Smooth muscle cell (in vitro differentiated cells): Measurements from ENCODE around the gene ELL. TPM values are rescaled to one million over a fixed set of nuclear protein-coding genes. Genes with fewer than 3 reads are reported as not detected.

Experiments
- DNase-seq: peaks from one replicate; lab custom pipeline; 2025; ENCODE audit not compliant: unreplicated experiment; lab: John Stamatoyannopoulos, UW
- H2AFZ ChIP-seq: fragments of 200-600 bp; sonication (generic); 2 replicates; pipeline ENCODE4 v1.6.0; 2016; ENCODE audit warnings: antibody characterized with exemption, low read depth, mild to moderate bottlenecking
- H3F3A ChIP-seq: fragments of 200-600 bp; sonication (generic); 2 replicates; pipeline ENCODE4 v1.6.0; 2017; ENCODE audit warnings: antibody characterized with exemption, low read depth
- H3K27ac ChIP-seq: fragments of 200-600 bp; sonication (generic); 2 replicates; pipeline ENCODE4 v1.5.1; 2016; ENCODE audit warnings: low read depth, mild to moderate bottlenecking
- H3K27me3 ChIP-seq: fragments of 200-600 bp; sonication (generic); 2 replicates; pipeline ENCODE4 v1.6.1; 2016; ENCODE audit warnings: low read depth, mild to moderate bottlenecking
- H3K36me3 ChIP-seq: fragments of 200-600 bp; sonication (generic); 2 replicates; pipeline ENCODE4 v1.5.1; 2016; ENCODE audit warnings: low read depth
- H3K4me1 ChIP-seq: fragments of 200-600 bp; sonication (generic); 2 replicates; pipeline ENCODE4 v1.5.1; 2016; ENCODE audit warnings: low read depth
- H3K4me2 ChIP-seq: fragments of 200-600 bp; sonication (generic); 2 replicates; pipeline ENCODE4 v1.6.0; 2016; ENCODE audit warnings: mild to moderate bottlenecking
- H3K4me3 ChIP-seq: fragments of 200-600 bp; sonication (generic); 2 replicates; pipeline ENCODE4 v1.5.1; 2016; ENCODE audit warnings: mild to moderate bottlenecking
- H3K79me2 ChIP-seq: fragments of 200-600 bp; sonication (generic); 2 replicates; pipeline ENCODE4 v1.6.0; 2016; ENCODE audit warnings: low read depth, mild to moderate bottlenecking
- H3K9ac ChIP-seq: fragments of 200-600 bp; sonication (generic); 2 replicates; pipeline ENCODE4 v1.6.0; 2016; ENCODE audit warnings: low read depth
- H3K9me3 ChIP-seq: fragments of 200-600 bp; sonication (generic); replicated peaks from 2 replicates; pipeline ENCODE4 v1.5.1; 2016; ENCODE audit warnings: low read depth
- H4K20me1 ChIP-seq: fragments of 200-600 bp; sonication (generic); 2 replicates; pipeline ENCODE4 v1.6.0; 2016; ENCODE audit warnings: low read depth
- WGBS: methylation state at CpG from one replicate; pipeline ENCODE4 v1.1.7; 2016; ENCODE audit warnings: low lambda C conversion rate; 5-methylcytosine and 5-hydroxymethylcytosine counted together
- polyA plus RNA-seq: library from polyadenylated mRNA; unstranded; fragments of >200 nt; fragmentation: Nextera tagmentation; extraction: Ambion mirVana; gene quantifications from 2 replicates; pipeline ENCODE4 v1.2.1, GENCODE V29; 2016
- total RNA-seq: library from RNA; depleted of rRNA; stranded (reverse); fragments of >200 nt; gene quantifications from 2 replicates; pipeline ENCODE4 v1.2.3, GENCODE V29; 2014
- TF ChIP-seq, protein P1 (sequence below): fragments of 200-600 bp; sonication (generic); IDR thresholded peaks from 2 replicates; pipeline ENCODE4 v1.5.1; 2017; ENCODE audit warnings: borderline replicate concordance, mild to moderate bottlenecking, antibody characterized with exemption; ENCODE audit not compliant: insufficient read depth, poor library complexity, severe bottlenecking

Gene ELL
- total and polyA plus RNA-seq, 2 experiments from 2014 or later, result 12.8 to 15.2 TPM

DNA sequence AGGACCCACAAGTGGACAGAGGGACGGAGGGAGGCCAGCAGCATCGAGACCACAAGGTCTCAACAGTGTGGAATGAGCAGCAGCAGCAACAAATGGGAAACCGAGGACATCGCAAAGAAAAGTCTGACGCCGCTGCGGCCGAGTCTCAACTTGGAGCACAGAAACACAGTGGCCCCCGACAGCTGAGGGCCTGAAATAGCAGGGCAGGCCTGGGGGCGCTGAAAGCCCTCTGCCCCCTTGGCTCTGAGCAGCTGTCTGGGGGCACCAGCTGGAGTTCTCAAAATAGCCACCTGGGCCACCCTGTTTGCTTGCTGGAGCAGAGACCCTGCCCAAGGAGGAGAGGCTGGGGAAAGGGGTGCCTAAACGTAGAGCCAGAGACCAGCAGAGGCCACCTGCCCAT, 78.0 kb downstream of the ELL start:
- H3K9ac ChIP-seq, result no peak overlapping the region
- TF ChIP-seq, protein P1, sequence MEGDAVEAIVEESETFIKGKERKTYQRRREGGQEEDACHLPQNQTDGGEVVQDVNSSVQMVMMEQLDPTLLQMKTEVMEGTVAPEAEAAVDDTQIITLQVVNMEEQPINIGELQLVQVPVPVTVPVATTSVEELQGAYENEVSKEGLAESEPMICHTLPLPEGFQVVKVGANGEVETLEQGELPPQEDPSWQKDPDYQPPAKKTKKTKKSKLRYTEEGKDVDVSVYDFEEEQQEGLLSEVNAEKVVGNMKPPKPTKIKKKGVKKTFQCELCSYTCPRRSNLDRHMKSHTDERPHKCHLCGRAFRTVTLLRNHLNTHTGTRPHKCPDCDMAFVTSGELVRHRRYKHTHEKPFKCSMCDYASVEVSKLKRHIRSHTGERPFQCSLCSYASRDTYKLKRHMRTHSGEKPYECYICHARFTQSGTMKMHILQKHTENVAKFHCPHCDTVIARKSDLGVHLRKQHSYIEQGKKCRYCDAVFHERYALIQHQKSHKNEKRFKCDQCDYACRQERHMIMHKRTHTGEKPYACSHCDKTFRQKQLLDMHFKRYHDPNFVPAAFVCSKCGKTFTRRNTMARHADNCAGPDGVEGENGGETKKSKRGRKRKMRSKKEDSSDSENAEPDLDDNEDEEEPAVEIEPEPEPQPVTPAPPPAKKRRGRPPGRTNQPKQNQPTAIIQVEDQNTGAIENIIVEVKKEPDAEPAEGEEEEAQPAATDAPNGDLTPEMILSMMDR, result no peak
- 98% methylated on average over 11 of the region's 11 CpGs for WGBS
- H3K79me2 ChIP-seq, result peaks cover 2% of the 10 kb centered on the region
- H3F3A ChIP-seq, result peaks cover 13% of the 10 kb centered on the region
- no peak overlapping the region for H3K4me2 ChIP-seq
- no peaks in the 10 kb centered on the region for H3K9me3 ChIP-seq
- no peak overlapping the region for H2AFZ ChIP-seq
- no peaks in the 10 kb centered on the region for H3K36me3 ChIP-seq
- DNase-seq, result no peak
- peaks cover 22% of the 10 kb centered on the region for H4K20me1 ChIP-seq
- peaks cover 12% of the 10 kb centered on the region for H3K4me1 ChIP-seq
- H3K4me3 ChIP-seq, result no peak overlapping the region
- no peaks in the 10 kb centered on the region for H3K27me3 ChIP-seq
- no peak overlapping the region for H3K27ac ChIP-seq

DNA sequence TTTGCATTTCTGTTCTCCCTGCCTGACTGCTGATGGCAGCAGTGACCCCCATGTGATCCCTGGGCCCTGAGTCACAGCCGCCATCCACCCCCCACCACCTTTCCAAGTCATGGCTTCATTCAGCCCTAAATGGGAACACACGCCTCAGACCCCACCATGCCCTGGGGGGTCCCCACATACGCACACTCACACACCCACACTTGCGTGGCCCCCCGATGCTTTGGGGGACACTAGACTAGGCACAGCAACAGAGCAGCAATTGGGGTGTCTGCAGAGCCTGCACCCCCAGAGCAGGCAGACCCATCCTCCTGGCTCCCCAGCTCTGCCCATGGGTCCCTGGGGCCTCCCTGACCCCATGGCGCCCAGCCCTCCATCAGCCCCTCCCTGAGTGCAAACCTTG, 78.5 kb downstream of the ELL start:
- Histone ChIP-seq H3K9ac (no peak overlapping the region), H3K36me3 (no peaks in the 10 kb centered on the region), H3K27me3 (no peaks in the 10 kb centered on the region), H3K4me3 (no peak overlapping the region), H3K27ac (no peak overlapping the region), H3K4me1 (peaks cover 17% of the 10 kb centered on the region), H3F3A (peaks cover 14% of the 10 kb centered on the region), H4K20me1 (peaks cover 20% of the 10 kb centered on the region), H3K4me2 (no peak overlapping the region), H3K79me2 (peaks cover 2% of the 10 kb centered on the region), H3K9me3 (no peaks in the 10 kb centered on the region), H2AFZ (no peak overlapping the region)
- TF ChIP-seq, protein P1, result no peak
- DNase-seq, result no peak
- WGBS, result 99% methylated on average over 6 of the region's 6 CpGs

DNA sequence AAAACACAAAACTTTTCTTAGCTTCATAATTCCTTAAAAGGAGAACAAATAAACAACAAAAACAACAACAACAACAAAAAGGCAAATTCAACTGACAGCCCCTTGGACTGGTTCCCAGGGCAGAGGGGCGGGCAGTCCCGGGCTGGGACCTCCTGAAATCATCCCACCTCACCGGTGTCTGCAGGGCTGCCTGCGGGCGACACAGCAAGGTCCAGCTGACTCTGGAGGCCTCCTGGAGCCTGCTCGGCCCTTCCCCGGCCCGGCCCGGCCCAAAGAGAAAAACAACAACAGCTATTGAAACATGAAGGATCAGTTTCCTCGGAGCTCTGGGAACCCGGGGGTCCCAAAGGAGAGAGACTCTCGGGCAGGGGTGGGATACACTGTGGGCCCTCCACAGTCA, 78.9 kb downstream of the ELL start:
- H3K79me2 ChIP-seq, result peaks cover 2% of the 10 kb centered on the region
- no peak for DNase-seq
- no peak overlapping the region for H3K9ac ChIP-seq
- H3K4me2 ChIP-seq, result no peak overlapping the region
- H4K20me1 ChIP-seq, result peaks cover 20% of the 10 kb centered on the region
- TF ChIP-seq, protein P1, result no peak
- H2AFZ ChIP-seq, result no peak overlapping the region
- H3K4me3 ChIP-seq, result no peak overlapping the region
- H3F3A ChIP-seq, result peaks cover 17% of the 10 kb centered on the region
- H3K4me1 ChIP-seq, result peaks cover 21% of the 10 kb centered on the region
- H3K9me3 ChIP-seq, result no peaks in the 10 kb centered on the region
- no peaks in the 10 kb centered on the region for H3K36me3 ChIP-seq
- no peak overlapping the region for H3K27ac ChIP-seq
- H3K27me3 ChIP-seq, result no peaks in the 10 kb centered on the region
- WGBS, result 96% methylated on average over 12 of the region's 12 CpGs
